GM19099 (cell line): ENCODE results near the gene TENT5A.

ENCODE experiments used
- POLR2A ChIP-seq: IDR thresholded peaks from 3 replicates; pipeline ENCODE4 v1.6.1; 2011; ENCODE audit warnings: low read depth; ENCODE audit not compliant: insufficient read length; ENCODE audit errors: extremely low read depth

TENT5A gene

DNA sequence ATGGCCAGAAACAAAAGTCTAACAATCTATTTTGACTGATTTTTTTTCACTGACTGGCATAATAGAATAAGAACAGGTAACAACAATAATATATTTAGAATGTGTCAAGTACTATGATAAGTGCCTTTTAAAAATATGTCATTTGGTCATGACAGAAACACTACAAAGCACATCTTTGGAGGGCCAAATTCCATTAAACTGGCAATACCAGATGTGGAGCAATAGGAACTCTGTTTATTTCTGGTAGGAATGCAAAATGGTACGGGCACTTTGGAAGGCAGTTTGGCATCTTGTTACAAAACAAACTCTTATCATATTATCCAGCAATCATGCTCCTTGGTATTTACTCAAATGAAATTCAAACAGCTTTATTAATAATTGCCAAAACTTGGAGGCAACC is 39.3 kb downstream of the TENT5A start:
- TF ChIP-seq POLR2A, result no peak

DNA sequence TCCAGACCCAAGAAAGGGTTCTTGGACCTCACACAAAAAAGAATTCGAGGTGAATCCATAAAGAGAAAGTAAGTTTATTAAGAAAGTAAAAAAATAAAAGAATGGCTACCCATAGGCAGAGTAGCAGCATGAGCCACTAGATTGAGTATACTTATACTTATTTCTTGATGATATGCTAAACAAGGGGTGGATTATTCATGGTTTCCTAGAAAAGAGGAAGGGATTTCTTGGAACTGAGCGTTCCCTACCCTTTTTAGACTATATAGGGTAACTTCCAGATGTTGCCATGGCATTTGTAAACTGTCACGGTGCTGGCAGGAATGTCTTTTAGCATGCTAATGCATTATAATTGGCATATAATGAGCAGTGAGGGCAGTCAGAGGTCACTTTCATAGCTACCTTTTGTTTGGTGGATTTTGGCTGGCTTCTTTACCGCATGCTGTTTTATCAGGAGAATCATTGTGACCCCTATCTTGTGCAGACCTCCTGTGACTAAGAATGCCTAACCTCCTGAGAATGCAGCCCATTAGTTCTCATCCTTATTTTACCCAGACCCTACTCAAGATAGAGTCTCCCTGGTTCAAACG is 44.3 kb downstream of the TENT5A start:
- no peak for TF ChIP-seq POLR2A

DNA sequence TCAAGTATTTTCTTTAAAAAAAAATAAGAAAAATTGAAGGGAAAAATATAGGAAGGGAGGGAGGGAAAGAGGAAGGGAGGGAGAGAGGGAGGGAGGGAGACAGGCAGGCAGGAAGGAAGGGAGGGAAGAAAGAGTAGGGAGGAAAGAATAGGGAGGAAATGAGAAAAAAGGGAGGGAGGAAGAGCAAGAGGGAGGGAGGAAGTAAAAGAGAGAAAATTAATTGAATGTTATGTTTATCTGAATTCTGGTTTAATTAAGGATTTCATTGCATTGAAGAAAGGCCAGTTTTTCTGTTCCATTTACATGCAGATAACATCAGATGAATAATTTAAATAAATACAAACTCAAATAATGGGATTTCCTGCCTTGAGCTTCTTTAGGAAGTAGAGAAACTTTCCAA is 47.8 kb downstream of the TENT5A start:
- TF ChIP-seq POLR2A, result no peak

DNA sequence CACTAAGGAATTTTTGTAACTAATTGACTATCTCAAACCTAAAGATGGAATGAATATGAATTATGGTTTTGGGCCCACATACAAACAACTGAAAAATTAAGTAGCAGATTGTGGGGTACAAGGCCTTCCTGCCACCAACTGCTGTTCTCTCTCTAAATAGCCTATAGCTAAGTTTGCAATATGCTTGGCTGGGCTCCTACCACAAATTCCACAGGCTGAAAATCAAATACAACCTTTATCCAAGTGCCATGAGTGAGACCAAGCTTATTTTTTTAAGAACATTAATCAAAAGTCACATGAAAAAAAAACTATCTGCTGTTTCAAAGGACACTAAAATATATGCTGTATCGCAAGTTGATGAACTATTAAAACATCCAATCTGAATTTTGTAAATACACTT is 52.1 kb downstream of the TENT5A start:
- no peak for TF ChIP-seq POLR2A

DNA sequence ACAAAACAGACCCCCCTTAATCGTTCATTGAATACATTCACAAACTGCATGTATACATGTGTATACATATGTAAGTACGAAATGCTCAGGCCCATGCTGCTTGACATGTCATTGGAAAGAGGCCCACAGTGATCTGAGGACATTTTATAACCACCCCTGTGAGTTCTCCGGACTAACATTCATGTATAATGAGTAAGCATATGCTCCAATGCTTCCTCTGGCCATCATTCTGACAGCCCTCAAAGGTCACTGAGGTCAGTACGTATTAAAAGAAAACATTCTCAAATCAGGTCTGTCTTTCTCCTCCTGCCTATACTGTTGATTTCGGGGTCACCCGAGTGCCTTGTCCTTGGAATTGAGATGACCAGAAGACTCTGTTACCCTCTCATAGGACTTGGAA is 54.9 kb downstream of the TENT5A start:
- TF ChIP-seq POLR2A, result no peak

DNA sequence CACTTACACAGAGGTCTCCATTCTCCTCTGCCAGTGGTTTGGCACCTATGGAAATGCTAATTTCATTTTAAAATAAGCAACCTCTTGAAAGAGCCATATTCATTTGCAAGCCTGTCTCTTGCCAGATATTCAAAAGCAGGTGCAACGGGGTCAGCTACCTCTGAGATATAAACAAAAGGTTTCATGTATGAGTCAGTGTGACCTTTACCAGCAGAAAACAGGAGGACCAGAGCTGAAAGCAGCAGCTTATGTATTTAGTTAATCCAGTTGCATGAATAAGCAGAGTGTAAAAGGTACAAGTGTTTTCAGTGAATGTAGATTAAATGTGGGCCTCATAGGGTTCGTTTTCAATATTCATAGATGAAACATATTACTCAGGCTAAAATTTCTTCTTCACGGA is 56.0 kb downstream of the TENT5A start:
- TF ChIP-seq POLR2A, result no peak
